GM12891 (cell line): Measurements from ENCODE around the gene PRSS1.

Experiments used
- PAX5 ChIP-seq: IDR thresholded peaks from 2 replicates; pipeline ENCODE4 v1.6.1; 2011; ENCODE audit warnings: low read length, moderate library complexity, mild to moderate bottlenecking; ENCODE audit not compliant: insufficient read depth, severe bottlenecking
- POLR2A ChIP-seq: IDR thresholded peaks from 2 replicates; pipeline ENCODE4 v1.6.1; 2011; ENCODE audit warnings: low read depth, low read length, control low read depth
- POLR2AphosphoS5 ChIP-seq: IDR thresholded peaks from 2 replicates; pipeline ENCODE4 v1.6.1; 2011; ENCODE audit warnings: low read depth, low read length, control low read depth
- SPI1 ChIP-seq: IDR thresholded peaks from 2 replicates; pipeline ENCODE4 v1.6.1; 2011; ENCODE audit warnings: low read depth, low read length, control low read depth
- TAF1 ChIP-seq: IDR thresholded peaks from 2 replicates; pipeline ENCODE4 v1.6.1; 2011; ENCODE audit warnings: low read depth, low read length, control low read depth

GRCh38 chr7:142773230-142773629, 24.0 kb downstream of the PRSS1 start:
- TF ChIP-seq POLR2AphosphoS5 = no peak
- no peak for TF ChIP-seq POLR2A
- TF ChIP-seq SPI1 = no peak
- TF ChIP-seq TAF1 = no peak
- no peak for TF ChIP-seq PAX5
